ENCODE measurements around the gene LRRC66.

- TF ChIP-seq CTCF (IDR thresholded peaks at IDR 0.05) (no peak), POLR2A (IDR thresholded peaks at IDR 0.05) (peak in 1 of 3 donors; percentile 18)
Measured at GRCh38 chr4:52051615-52052474, 31.7 kb upstream of the LRRC66 start.

Data from body of pancreas (tissue), 4 donors.